ENCODE results near the gene DLEC1. TPM values are rescaled to one million over a fixed set of nuclear protein-coding genes. Genes with fewer than 3 reads are reported as not detected.

The DLEC1 gene
- total RNA-seq, 1 experiment from 2014 or later = not detected

GRCh38 chr3:37997342-37997741 lies 41.7 kb upstream of the DLEC1 start:
- POLR2A ChIA-PET = no interaction called here
- H3K4me1 ChIP-seq (ENCODE audit: control insufficient read depth, insufficient read depth, low read length) = 0 out of 2 replicates have a peak, but pooled peaks cover 7% of the 10 kb centered on the region
- ATAC-seq (no peak), DNase-seq (ENCODE audit: low read depth, low spot score) (no peak)
- BruUV-seq (replicated peaks) = no TSS peak
- no peaks in the 10 kb centered on the region for H3K9me3 ChIP-seq (ENCODE audit: control insufficient read depth, insufficient read depth, low read depth, low read length)
- no peaks in the 10 kb centered on the region for H3K36me3 ChIP-seq (ENCODE audit: control insufficient read depth, insufficient read depth, low read length)
- in situ Hi-C loops (cut with HindIII; ENCODE audit: low pct_unique_long_range_greater_than_20kb, low sequenced_read_pairs) = no loop called here
- intact Hi-C loops (cut with micrococcal nuclease; ENCODE audit: unreplicated experiment) = no loop called here
- CTCF ChIA-PET = interaction anchor here (0.5 to 1.1 kb wide), 4 partner anchors 12 to 333 kb away, joined by 3 to 6 read pairs (median 4); no protein-coding TSS in a partner anchor
- TF ChIP-seq, protein P1, sequence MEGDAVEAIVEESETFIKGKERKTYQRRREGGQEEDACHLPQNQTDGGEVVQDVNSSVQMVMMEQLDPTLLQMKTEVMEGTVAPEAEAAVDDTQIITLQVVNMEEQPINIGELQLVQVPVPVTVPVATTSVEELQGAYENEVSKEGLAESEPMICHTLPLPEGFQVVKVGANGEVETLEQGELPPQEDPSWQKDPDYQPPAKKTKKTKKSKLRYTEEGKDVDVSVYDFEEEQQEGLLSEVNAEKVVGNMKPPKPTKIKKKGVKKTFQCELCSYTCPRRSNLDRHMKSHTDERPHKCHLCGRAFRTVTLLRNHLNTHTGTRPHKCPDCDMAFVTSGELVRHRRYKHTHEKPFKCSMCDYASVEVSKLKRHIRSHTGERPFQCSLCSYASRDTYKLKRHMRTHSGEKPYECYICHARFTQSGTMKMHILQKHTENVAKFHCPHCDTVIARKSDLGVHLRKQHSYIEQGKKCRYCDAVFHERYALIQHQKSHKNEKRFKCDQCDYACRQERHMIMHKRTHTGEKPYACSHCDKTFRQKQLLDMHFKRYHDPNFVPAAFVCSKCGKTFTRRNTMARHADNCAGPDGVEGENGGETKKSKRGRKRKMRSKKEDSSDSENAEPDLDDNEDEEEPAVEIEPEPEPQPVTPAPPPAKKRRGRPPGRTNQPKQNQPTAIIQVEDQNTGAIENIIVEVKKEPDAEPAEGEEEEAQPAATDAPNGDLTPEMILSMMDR (IDR thresholded peaks at IDR 0.05) = no peak
- no peak for TF ChIP-seq TCF7L2 (IDR thresholded peaks at IDR 0.05; ENCODE audit: low read depth, low read length)
- no peak for TF ChIP-seq SIN3A (IDR thresholded peaks at IDR 0.05; ENCODE audit: borderline replicate concordance, insufficient read depth, low read depth, low read length)
- TF ChIP-seq POLR2AphosphoS5 (IDR thresholded peaks at IDR 0.05; ENCODE audit: low read depth, low read length) = no peak
- TF ChIP-seq, protein P2, sequence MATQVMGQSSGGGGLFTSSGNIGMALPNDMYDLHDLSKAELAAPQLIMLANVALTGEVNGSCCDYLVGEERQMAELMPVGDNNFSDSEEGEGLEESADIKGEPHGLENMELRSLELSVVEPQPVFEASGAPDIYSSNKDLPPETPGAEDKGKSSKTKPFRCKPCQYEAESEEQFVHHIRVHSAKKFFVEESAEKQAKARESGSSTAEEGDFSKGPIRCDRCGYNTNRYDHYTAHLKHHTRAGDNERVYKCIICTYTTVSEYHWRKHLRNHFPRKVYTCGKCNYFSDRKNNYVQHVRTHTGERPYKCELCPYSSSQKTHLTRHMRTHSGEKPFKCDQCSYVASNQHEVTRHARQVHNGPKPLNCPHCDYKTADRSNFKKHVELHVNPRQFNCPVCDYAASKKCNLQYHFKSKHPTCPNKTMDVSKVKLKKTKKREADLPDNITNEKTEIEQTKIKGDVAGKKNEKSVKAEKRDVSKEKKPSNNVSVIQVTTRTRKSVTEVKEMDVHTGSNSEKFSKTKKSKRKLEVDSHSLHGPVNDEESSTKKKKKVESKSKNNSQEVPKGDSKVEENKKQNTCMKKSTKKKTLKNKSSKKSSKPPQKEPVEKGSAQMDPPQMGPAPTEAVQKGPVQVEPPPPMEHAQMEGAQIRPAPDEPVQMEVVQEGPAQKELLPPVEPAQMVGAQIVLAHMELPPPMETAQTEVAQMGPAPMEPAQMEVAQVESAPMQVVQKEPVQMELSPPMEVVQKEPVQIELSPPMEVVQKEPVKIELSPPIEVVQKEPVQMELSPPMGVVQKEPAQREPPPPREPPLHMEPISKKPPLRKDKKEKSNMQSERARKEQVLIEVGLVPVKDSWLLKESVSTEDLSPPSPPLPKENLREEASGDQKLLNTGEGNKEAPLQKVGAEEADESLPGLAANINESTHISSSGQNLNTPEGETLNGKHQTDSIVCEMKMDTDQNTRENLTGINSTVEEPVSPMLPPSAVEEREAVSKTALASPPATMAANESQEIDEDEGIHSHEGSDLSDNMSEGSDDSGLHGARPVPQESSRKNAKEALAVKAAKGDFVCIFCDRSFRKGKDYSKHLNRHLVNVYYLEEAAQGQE (IDR thresholded peaks at IDR 0.05; ENCODE audit: insufficient read depth in 1 of 2, low read depth in 2 of 2, low read length in 1 of 2) = no peak
- no peak overlapping the region for H3K4me3 ChIP-seq (ENCODE audit: low read depth in 2 of 2, low read length in 2 of 2)
- no peaks in the 10 kb centered on the region for H3K27me3 ChIP-seq (ENCODE audit: control insufficient read depth, insufficient read depth, low read length)
- H3K27ac ChIP-seq (ENCODE audit: low read length) = no peak overlapping the region

DNA sequence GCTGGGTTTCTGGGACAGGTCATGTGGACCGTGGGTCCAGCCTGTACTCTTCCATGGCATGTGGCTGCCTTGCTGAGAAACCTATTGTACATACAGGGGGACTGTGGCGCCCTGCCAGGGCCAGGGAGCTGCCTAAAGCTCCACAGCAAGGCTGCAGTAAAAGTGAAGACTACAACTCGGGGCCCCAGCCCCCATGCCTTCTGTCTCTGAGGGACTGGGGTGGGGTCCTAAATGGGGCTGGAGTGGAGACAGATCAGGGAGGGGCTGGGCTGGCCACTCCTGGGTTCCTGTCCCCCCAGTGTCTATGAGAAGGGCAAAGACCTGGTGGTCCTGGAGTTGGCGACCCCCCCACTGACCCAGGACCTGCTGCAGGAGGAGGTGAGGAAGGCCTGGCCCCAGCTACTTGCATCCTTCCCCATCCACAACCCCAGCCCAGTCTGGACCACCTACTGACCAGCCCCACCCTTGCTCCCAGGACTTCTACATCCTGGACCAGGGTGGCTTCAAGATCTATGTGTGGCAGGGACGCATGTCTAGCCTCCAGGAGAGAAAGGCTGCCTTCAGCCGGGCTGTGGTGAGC lies 41.1 kb upstream of the DLEC1 start:
- intact Hi-C loops (cut with micrococcal nuclease; ENCODE audit: unreplicated experiment) (no loop called here), in situ Hi-C loops (cut with HindIII; ENCODE audit: low pct_unique_long_range_greater_than_20kb, low sequenced_read_pairs) (no loop called here)

More for the DNA sequence above, 41.1 kb upstream of the DLEC1 start:
- DNase-seq (ENCODE audit: low read depth, low spot score) = no peak
- no peaks in the 10 kb centered on the region for H3K36me3 ChIP-seq (ENCODE audit: control insufficient read depth, insufficient read depth, low read length)
- H3K9me3 ChIP-seq (ENCODE audit: control insufficient read depth, insufficient read depth, low read depth, low read length) = no peaks in the 10 kb centered on the region
- ChIA-PET POLR2A (no interaction called here), CTCF (no interaction called here)
- H3K27me3 ChIP-seq (ENCODE audit: control insufficient read depth, insufficient read depth, low read length) = no peaks in the 10 kb centered on the region
- H3K4me3 ChIP-seq (ENCODE audit: low read depth in 2 of 2, low read length in 2 of 2) = no peak overlapping the region
- H3K27ac ChIP-seq (ENCODE audit: low read length) = no peak overlapping the region
- 0 out of 2 replicates have a peak, but pooled peaks cover 7% of the 10 kb centered on the region for H3K4me1 ChIP-seq (ENCODE audit: control insufficient read depth, insufficient read depth, low read length)
- no TSS peak for BruUV-seq (replicated peaks)
- ATAC-seq = no peak
- TF ChIP-seq POLR2AphosphoS5 (IDR thresholded peaks at IDR 0.05; ENCODE audit: low read depth, low read length) = no peak
- no peak for TF ChIP-seq TCF7L2 (IDR thresholded peaks at IDR 0.05; ENCODE audit: low read depth, low read length)
- TF ChIP-seq, protein P1 (IDR thresholded peaks at IDR 0.05) = no peak
- TF ChIP-seq SIN3A (IDR thresholded peaks at IDR 0.05; ENCODE audit: borderline replicate concordance, insufficient read depth, low read depth, low read length) = no peak
- TF ChIP-seq, protein P2 (IDR thresholded peaks at IDR 0.05; ENCODE audit: insufficient read depth in 1 of 2, low read depth in 2 of 2, low read length in 1 of 2) = no peak
